Measurements from ENCODE around the gene OGFOD2.
"Not testable (repeated sequence)": the region's sequence is repeated elsewhere in the genome, so short reads cannot be mapped to it uniquely, and the experiment has no call there.

The OGFOD2 gene

DNA sequence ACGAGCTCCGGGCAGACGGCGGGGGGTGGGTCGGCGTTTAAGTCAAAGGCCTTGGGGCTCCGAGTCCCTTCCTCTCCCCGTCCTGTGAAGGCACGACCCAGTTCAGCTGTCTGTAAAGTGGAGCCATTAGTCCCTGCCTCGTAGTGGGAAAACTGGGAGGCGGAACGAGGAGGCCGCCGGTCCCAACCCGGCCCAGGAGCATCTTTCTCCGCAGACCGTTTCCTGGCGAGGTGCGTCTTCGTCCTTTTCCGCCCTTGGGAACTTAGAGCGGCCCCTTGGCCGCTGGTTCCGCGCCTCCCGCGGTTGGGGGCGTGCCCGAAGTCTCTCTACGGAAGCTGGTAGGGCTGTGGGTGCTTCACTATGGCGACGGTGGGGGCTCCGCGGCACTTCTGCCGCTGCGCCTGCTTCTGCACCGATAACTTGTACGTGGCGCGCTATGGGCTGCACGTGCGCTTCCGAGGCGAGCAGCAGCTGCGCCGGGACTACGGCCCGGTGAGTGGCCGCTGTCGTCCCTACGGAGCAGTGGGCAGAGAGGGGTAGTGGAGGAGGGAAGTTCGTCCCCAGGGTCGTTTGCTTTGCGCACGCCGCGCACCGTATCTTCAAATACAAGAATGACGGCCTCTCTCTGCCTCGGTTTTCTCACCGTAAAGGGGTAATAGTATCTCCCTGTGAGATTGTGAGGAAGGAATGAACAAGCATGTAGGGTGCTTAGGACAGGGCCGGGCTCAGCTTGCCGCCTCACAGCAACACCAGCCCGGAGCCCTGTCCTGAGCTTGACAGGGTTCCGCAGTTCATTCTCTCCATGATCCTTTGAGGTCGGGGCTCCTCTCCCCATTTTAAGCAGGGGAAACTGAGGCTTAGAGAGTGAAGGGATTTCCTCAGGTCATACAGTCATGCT, at the start of gene OGFOD2:
Gene OGFOD2 (plus strand): TSS at position 353 of the 898 bp plus-strand sequence. CDS start 8 bp downstream, at position 361.
- DNase-seq (ENCODE audit: low read depth, low spot score) = peak; percentile 67

DNA sequence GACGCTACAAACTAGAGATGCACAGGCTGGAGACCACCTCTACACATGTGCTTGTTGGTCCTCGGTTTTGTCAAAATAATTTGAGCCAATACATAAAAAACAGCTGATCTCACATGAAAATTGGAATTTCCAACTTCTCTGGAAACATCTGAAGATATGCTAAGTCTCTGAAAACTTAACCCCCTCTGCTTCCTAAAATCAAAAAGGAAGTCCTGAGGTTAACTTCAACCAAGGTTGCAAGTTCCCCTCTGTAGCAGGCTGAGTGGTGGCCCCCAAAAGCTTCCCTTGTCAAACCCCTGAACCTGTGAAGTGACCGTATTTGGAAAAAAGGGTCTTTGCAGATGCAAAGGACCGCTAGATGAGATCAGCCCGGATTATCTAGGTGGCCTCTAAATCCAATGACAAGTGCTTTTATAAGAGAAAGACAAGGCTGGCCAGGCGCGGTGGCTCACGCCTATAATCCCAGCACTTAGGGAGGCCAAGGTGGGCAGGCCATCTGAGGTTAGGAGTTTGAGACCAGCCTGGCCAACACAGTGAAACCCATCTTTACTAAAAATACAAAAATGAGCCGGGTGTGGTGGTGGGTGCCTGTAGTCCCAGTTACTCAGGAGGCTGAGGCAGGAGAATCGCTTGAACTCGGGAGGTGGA, 47.2 kb upstream of the OGFOD2 start:
- DNase-seq (ENCODE audit: low read depth, low spot score) = no peak

DNA sequence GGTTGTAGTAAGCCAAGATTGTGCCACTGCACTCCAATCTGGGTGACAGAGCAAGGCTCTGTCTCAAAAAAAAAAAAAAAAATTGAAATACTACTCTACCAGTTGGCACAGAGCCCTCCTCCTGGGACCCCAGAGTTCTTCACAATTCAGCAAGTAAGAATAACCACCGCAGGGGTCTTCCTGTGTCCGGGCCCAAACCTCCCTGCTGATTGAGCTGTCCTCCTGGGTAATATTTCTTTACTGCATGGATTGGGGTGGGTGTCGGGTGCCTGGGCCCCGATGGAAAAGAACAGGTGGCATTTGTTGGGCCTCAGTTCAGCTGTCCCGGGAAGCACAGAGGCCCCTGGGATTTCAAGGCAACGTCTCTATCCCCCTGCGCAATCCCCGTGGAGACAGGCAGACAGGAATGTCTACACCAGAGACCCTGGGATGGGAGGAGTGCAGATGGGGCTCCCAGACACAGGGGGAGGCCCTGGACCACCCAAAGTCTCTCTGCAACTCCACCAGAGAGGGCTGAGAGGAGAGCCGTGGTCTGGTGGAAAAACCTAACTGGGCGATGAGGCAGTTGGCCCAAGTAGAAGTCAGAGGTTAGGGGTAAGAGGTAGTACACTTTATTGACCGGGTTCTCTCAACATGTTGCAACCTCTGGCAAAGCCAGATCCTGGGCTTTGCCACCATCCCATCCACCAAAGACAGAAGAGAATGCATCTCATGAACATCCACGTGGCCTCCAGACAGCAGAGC, 46.5 kb upstream of the OGFOD2 start:
- no peak for DNase-seq (ENCODE audit: low read depth, low spot score)

DNA sequence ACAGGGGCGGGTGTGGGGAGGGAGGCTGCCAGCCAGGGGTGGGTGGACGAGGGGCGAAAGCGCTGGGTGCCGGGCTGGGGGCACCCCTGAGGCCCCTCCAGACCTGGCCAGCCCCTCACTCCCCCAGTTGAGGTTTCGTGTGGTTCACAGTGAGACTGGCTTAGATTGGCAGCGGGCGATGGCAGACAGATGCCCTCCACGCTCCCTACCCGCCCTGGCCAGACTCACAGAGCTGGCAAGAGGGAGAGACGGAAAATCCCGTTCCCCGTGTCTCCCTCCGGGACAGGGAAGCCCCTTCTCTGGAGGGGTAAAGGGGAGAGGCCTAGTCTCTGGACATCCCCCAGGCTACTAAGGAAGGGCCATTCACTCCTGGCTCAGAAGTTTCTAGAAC, 45.9 kb upstream of the OGFOD2 start:
- DNase-seq (ENCODE audit: low read depth, low spot score) = no peak

DNA sequence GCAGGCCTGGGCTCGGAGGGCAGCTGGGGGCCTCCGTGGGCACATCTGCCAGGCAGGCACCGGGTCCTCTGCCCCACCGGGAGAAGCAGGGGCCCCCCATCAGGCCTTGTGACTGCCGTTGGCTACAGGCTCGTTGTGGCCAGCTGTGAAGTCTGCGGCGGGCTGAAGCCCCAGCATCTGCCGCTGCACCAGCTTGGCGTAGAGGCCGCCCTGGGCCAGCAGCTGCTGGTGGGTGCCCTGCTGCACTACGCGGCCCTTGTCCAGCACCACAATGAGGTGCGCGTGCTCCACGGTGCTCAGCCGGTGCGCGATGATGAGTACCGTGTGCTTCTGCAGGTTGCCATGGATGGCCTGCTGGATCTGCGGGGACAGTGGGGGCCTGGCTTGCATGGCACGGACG, 45.2 kb upstream of the OGFOD2 start:
- DNase-seq (ENCODE audit: low read depth, low spot score) = no peak

DNA sequence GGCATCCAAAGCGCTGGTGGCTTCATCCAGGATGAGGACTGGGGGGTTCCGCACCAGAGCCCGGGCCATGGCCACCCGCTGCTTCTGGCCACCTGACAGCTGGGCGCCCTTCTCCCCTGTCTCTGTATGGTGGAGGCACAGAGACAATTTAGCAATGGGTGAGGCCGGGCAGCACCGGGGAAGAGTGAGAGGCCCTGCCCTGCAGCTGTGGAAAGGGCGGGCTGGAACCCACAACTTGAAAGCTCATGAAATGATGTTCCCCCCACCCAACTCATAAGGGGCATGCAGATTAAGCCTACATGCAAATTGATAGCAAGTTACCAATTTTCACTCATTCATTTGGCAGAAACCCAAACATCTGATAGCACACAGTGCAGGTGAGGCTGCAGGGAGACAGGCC, 42.8 kb upstream of the OGFOD2 start:
- no peak for DNase-seq (ENCODE audit: low read depth, low spot score)

DNA sequence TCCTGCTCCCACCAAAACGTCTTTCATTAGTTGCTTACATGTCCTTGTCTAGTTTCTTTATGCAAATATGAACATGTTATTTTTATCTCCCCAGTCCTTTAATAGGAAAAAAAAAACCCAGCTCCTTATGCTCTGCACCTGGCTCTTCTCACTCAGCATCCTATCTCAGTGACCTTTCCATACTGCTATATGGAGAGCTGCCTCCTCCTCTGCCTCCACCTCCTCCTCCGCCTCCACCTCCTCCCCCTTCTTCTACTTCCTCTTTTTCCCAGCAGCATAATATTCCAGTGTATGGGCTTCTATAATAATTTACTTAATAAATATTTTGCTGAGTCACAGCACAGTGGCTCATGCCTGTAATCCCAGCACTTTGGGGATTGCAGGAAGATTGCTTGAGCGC, 40.3 kb upstream of the OGFOD2 start:
- no peak for DNase-seq (ENCODE audit: low read depth, low spot score)

DNA sequence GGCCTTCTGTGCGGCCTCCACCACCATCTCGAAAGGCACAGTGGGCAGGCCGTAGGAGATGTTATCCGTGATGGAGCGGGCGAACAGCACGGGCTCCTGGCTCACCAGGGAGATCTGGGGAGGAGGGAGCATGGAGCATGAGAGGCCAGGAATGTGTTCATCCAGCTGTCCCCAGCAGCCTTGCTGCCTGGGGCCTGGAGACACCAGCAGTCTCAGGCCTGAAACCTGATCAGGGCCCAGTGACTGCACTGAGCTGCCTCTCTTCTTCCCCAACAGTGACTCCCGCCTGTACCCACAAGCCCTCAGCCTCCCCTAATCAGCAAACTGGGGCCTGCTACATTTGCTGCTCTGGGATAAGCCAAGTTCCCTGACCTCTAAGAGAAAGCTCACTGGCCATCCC, 39.7 kb upstream of the OGFOD2 start:
- no peak for DNase-seq (ENCODE audit: low read depth, low spot score)

DNA sequence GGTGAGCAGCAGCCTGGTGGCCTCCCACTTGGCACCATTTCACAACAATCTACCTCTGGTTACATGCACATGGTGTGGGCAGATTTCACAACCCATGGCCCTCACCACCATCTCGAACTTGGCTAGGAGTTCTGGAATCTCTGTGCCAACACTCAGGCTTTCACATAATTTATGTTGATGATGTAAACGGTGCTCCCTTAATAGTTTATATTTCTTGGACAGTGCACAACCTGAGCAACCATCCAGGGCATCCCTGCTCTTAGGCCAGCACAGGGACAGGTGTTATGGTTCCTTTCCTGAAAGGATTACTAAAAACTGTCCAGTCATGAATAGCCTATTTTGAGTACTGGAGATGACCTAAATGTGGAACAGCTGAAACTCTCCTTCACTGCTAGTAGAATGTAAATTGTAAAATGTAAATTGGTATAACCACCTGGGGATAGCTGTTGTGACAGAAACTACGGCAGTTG, 37.4 kb upstream of the OGFOD2 start:
- DNase-seq (ENCODE audit: low read depth, low spot score) = no peak

DNA sequence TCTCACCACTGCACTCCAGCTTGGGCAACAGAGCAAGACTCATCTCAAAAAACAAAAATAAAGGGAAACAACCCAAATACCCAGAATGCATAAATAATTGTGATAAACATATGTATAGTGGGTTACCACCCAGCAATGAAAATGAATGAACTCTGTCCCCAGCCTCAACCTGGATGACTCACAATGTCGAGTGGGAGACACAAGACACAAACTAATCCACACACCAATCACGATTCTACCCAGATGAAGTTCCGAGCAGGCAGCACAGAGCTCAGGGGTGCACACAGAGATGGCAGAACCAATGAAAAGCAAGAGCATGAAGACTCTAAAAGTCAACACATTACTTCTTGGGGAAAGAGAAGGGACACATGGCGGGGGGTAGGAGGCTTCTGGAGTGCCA, 35.9 kb upstream of the OGFOD2 start:
- no peak for DNase-seq (ENCODE audit: low read depth, low spot score)

DNA sequence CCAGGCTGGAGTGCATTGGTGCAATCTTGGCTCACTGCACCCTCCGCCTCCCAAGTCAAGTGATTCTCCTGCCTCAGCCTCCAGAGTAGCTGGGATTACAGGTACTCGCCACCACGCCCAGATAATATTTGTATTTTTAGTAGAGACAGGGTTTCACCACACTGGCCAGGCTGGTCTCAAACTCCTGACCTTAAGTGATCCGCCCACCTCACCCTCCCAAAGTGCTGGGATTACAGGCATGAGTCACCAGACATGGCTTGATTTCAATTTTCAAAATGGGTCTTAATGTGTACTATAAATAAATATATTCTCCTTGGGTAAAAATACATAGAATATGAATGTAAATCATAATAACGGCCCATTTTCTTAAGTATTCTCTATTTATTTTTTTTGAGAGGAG, 33.7 kb upstream of the OGFOD2 start:
- DNase-seq (ENCODE audit: low read depth, low spot score) = not testable (repeated sequence)

DNA sequence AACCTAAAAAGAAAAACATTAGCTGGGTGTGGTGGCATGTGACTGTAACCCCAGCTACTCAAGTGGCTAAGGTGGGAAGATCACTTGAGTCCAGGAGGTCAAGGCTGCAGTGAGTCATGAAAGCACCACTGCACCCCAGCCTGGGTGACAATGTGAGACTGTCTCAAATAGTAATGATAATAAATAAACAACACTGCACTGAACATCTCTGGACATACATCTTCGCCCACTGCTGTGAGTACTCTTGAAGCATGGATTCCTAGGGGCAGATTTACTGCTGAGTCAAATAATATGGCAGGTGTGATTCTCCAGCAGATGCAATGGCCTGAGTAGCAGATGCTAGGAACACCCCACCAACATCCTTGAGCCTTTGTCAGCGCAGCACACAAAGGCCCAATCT, 32.4 kb upstream of the OGFOD2 start:
- no peak for DNase-seq (ENCODE audit: low read depth, low spot score)

DNA sequence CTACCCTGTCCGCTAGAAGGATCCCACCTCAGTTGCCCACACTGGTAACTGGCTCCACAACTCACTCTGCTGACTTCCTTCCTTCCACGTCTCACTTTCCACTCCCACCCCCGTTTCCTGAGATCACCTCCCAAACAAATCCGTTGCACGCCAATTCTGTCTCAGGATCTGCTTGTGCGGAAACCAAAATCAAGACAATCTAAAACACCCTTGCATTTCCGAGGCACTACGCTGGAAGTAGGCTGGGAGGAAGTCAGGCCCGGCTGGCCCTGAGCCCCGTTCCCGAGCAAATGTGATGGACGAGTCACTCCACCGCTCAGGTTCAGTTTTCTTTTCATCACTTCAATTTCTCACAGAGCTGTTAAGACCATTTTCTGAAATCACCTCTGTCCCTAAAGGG, 31.8 kb upstream of the OGFOD2 start:
- no peak for DNase-seq (ENCODE audit: low read depth, low spot score)

DNA sequence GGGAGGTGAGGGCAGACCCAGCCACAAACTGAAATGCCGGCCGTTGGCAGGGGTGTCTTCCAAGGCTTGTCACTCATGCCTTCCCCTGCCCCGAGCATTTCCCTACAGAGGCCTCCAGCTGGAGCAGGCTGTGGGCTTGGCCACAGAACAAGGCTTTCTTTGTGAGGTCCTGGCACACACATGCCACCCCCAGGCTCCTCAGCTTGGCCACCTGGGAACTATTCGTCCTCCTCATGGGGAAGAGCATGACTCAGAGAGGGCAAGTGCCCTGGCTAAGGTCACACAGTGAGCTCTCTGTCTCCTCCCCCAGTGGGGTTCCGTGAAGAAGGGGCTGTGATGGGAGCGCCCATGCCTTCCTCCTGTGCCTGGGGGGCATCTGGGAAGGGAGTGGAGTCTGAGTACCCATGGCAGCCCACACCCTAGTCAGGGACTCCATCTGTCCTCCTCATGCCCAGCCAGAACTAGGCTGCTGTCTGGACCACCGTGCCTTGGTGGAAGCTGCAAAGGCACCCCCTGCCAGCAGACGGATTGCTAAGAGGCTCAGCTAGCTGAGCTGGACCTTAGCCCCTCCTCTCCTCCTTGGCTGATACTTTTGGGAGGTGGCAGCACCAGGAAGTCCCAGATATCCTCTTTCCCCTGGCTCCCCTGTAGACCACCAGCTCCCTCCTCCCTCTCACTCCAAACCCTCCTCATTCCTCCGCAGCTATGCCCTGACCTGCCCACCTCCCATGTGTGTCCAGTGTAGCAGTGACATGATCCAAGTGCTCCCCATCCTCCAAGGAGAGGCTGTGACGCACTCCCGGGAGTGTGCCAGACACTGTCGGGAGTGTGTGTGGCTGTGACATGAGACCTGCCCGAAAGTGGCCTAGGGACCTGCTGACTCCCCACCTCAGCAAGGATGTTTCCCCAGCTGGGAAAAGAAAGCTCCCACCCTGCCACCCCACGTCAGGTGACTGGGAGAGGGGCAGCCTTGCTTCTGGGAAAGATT, 30.1 kb upstream of the OGFOD2 start:
- DNase-seq (ENCODE audit: low read depth, low spot score) = no peak

DNA sequence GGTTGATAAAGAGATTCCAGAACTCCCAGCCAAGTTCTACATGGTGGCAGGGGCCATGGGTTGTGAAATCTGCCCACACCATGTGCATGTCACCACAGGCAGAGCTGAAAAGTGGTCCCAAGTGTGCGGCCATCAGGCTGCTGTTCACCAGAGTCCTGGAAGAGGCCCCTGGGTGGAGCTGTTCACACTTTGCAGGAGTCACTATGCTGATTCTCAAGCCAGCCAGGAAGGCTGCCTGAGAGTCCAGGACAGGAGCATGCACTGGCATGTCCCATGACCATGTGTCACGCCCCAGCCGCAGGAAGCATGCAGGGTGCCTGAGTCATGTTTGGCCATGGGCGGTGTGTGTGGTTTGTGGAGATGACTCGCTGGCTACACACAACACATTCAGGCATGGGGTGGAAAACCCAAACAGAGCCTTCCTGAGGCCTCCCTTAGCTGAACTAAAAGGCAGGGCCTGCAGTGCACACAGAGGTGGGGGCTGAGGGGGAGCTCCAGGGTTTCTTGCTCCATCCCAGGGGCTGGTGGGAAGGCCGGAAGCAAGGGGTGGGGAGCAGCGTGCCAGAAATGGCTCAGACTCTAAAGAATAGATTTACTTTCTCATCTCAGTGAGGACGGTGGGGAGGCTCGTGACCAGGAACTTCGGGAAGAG, 28.2 kb upstream of the OGFOD2 start:
- no peak for DNase-seq (ENCODE audit: low read depth, low spot score)

DNA sequence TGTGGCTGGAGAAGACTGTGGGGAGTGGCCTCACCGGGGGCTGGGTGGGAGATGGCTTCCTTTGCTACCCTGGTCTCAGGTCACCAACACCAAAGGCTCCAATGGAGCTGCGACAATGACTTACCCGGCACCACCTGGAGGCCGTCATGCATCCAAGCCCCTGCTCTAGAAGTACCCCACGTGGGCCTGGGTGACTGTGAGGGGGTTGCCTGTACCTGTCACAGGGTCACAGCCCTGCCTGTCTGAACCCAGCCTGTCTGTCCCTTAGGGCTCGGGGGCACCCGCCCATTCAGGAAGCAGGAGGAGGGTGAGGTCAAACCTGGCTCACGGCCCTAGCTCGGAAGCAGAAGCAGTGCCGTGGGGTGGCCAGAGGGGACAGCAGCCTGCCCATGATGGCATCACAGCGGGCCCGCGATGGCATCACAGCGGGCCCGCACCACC, 27.7 kb upstream of the OGFOD2 start:
- no peak for DNase-seq (ENCODE audit: low read depth, low spot score)

DNA sequence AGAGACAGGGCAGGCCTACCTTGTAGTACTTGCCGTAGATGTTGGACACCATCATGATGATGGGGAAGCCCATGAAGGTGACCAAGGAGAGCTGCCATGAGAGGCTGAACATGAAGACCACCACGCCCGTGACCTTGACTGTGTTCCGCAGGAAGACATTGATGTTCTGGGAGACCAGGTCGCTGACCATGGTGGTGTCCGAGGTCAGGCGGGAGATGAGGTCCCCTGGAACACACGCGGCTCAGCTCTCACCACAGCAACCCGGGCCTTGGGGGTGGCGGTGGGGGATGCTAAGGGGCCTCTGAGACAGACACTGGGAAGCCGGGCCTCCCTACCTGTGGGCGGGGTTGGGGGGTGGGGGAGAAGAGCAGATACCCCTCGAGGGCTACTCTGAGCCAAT, 26.4 kb upstream of the OGFOD2 start:
- no peak for DNase-seq (ENCODE audit: low read depth, low spot score)

DNA sequence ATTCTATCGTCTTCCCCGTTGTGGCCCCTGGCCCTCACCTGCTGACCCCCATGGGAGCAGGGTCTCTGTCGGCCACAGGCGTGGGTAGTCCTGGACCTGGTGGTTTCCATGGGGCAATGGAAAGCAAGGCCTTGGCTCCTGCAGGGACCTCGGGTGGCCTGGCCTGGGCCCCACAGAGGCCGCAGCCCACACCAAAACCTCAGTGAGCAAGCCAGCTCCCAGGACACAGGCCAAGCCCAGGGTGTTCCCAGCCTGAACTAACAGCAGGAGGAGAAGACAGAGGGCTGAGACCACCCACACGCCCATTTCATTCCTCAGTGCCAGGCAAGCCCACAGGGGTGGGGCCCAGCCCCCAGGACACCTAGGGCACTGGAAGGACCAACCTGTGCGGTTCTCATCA, 25.6 kb upstream of the OGFOD2 start:
- no peak for DNase-seq (ENCODE audit: low read depth, low spot score)

DNA sequence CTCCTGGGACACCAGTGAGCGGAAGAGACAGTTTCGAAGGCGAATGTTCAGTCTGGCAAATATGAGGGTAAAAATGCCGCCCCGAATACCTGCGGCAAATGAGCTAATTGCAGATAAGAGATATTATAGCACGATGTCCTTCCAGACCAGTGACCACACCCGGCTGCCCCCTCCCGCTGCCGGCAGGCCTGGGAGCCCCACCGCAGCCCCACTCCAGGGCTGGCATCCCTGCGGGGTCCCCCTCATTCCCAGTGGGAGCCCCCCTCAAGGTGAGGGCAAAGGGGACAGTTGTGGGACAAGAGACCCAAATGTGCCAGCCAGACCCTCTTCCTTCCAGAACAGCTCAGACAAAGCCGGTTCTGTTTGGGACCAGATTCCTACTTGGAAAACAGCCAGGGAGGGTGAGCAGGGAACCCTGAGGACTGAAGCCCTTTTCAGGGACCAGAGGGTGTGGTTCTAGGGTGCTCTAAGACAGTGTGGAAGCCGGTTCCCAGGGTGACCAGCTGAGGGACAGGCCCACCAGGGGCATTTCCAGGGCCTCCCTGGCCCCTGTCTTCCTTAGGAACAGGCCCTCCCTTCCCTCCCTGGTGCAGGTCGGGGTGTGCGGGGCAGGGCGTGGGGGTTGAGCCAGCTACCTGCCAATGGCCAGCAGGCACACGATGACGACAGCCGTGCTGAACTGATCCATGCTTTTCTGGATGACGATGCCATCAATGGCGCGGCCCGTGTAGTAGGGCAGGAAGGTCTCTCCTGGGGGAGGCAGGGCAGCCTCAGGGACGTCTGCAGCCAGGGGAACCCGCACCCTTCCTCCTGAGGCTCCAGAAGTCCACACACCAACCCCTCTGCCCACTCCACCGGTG, 25.0 kb upstream of the OGFOD2 start:
- DNase-seq (ENCODE audit: low read depth, low spot score) = no peak

DNA sequence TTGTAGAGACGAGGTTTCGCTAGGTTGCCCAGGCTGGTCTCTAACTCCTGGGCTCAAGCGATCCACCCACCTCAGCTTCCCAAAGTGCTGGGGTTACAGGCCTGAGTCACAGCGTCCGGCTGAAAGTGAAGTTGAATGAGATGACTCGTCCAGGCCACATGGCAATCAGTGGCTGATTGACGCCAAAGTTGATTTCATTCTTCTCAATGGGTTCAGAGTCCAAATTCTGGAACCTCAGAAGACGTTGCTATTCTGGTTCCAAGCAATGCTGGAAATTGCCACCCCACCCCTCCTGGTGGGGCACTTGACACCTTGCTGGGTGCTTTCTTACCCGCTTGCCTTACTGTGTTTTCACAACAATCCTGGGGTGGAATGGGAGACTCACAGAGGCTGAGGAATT, 23.6 kb upstream of the OGFOD2 start:
- DNase-seq (ENCODE audit: low read depth, low spot score) = no peak
